Measurements from ENCODE around the gene OR5K1.

GRCh38 chr3:98433764-98434163 lies 29.2 kb upstream of the OR5K1 start:
- TF ChIP-seq CTCF (IDR thresholded peaks at IDR 0.05) (no peak), EZH2 (IDR thresholded peaks at IDR 0.05) (no peak)

Measured in neural progenitor cell (in vitro differentiated cells).